Activated naive CD4-positive, alpha-beta T cell treated with anti-CD3 and anti-CD28 coated beads, Interleukin-2, amount 50 U/mL, for 16 hours (primary cell): ENCODE results near the gene FAM124A.

Experiments
- DNase-seq: peaks from one replicate; pipeline ENCODE4 v3.0.0-alpha.2; 2020

FAM124A gene

GRCh38 chr13:51222037-51222685, at the start of gene FAM124A:
TSS of gene FAM124A (plus strand) at chr13:51222398. CDS start at chr13:51222502, 104 bp downstream.
- peak; percentile 60 for DNase-seq

GRCh38 chr13:51175021-51175420, 47.2 kb upstream of the FAM124A start:
- DNase-seq, result no peak

GRCh38 chr13:51175639-51176038, 46.6 kb upstream of the FAM124A start:
- no peak for DNase-seq

DNA sequence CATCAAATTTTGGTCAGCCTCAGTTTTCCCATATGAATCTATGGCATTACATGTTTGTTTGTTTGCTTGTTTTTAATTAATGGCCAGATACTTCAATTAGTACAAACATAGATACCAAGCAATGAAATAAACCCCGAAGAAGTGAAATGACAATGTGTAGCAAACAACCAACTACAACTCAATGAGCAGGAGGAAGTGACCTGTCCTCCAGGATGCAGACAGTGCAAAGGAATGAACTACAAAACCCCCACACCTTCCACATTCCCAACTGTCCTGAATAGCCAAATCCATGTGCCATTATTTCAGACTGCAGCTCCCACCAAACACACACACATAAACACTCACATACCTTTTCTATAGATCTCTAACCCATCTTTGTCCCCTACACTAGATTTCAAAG, 45.0 kb upstream of the FAM124A start:
- DNase-seq, result no peak

- DNase-seq, result no peak
Measured at GRCh38 chr13:51178456-51179074, 43.6 kb upstream of the FAM124A start.

GRCh38 chr13:51179432-51179971, 42.7 kb upstream of the FAM124A start:
- DNase-seq, result no peak

DNA sequence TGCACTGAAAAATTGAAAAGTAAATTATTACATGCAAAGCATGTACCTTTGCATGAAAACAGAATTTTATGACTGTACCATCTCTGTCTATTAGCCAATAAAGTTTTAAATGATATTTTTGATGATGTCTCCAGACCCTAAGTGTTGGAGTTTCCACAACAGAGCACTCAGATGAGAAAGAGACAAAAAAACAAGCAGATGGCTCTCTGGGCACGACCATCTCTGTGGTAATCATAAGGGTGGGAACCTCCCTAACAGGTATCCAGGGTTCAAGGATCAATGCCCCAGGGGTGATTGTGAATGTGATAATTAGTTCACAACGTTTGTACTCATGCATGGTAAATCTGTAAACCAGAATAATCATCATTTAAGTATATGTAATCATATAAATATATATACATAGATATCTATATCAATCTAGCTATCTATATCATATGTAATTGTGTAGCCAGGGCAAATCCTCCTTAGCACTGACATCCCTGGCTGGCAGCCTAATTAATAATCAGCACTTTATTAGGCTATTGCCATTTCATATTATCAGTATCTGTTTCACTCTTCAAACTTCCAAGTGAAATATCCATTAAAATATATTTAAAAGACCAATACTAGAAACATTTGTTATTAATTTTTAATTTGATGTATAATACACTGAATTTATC, 41.2 kb upstream of the FAM124A start:
- no peak for DNase-seq

DNA sequence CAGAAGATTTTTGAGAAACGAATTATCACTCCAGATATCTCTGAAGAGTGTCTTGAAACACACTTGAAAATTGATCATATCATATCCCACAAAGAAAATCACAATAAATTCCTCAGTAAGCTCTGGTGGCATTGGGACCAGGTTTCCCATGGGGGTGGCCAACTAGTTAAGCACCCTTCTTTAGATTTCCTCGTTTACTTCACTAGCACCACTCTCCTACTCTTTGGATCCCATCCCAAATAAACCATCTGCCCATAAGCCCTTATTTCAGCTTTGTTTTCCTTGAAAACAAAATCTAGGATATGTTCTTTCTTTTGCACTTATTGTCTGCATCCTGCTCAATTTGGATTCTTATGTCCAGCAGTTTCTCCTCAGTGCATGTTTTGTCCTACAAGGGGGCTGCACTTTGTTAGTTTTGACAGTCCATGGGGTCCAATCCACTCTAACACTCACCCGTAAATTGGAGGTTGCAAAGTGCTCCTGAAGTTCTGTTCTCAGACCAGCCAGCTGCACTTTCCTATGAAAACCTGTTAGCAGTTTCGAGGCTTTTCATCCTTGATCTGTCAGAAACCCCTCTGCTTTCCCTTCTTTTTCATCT, 40.3 kb upstream of the FAM124A start:
- no peak for DNase-seq

DNA sequence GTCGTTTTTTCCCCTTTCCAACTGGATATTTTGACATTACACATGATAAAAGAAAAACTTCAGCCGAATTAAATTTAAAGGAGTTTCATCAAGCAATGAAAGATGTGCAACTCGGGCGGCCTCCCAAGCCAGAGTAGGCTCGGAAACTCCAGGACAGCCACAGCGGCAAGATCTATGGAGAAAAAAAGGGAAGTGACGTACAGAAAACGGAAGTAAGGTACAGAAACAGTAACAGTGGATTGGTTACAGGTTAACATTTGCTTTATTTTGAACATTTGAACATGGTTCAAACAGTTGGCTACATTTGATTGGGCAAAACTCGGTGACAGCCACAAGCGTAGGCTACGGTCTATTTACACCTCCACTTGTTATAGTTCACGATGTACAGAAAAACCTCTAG, 30.5 kb upstream of the FAM124A start:
- no peak for DNase-seq

GRCh38 chr13:51192348-51192747, 29.9 kb upstream of the FAM124A start:
- DNase-seq, result no peak

- no peak for DNase-seq
Measured at GRCh38 chr13:51193387-51193786, 28.8 kb upstream of the FAM124A start.

GRCh38 chr13:51194942-51195341, 27.3 kb upstream of the FAM124A start:
- DNase-seq, result no peak

- DNase-seq, result no peak
Measured at GRCh38 chr13:51201886-51202285, 20.3 kb upstream of the FAM124A start.

DNA sequence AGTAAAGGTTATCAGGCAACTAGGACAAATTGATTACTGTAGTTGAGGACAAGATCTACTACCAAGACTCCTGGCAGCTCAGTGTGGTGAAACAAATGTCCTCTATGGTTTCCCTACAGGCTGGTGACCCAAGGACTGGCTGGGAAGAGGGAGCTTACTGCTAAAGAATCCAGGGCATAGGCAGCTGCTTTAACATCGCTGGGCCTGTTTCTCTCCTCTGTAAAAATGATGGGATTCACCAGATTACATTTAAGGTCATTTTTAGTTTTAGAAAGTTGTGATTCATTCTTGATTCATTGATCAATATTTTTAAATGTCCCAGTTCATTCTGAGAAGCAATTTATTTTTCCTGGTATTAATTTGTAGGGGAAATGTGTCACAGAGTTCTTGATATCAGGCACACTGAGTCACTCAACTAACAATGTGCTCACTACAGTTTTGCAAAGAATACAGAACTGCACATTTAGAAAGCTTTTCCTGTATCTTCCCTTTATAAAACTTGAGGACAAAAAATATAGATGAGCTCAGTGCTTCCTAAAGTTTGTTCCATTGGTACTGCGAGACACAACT, 19.6 kb upstream of the FAM124A start:
- no peak for DNase-seq

DNA sequence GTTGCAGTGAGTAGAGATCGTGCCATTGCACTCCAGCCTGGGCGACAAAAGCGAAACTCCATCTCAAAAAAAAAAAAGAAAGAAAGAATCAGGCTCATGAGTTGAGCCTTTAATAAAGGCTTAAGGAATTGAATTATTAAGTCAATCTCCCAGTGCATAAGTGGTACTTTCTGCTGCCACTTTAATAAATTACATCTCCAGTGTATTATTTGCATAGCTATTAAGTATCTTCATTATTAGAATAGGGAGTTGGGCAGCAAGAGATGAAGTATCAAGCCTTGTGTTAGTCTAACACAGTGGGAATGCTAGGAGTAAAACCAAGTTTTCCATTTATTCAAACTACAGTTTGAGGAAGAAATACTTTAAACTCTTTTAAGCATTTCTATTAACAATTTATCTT, 15.6 kb upstream of the FAM124A start:
- no peak for DNase-seq

GRCh38 chr13:51207881-51208280, 14.3 kb upstream of the FAM124A start:
- DNase-seq, result no peak

- no peak for DNase-seq
Measured at GRCh38 chr13:51208716-51209115, 13.5 kb upstream of the FAM124A start.

DNA sequence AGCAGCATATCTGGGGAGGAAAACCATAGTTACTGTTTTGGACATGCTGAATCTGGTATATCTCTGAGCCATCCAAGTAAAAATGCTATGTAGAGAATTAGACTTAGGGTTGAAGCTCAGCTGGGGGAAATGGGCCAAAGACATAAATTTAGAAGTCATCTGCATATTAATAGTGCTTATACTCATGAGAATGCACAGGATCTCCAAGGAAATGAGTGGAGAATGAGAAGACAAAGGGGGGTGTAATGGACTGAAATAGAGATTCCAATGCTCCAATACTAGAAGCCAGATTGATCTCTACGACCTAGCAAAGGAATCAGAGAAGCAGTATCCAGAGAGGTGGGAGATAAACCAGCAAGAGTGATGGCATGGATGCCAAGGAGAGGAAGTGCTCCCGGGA, 10.3 kb upstream of the FAM124A start:
- DNase-seq, result no peak

DNA sequence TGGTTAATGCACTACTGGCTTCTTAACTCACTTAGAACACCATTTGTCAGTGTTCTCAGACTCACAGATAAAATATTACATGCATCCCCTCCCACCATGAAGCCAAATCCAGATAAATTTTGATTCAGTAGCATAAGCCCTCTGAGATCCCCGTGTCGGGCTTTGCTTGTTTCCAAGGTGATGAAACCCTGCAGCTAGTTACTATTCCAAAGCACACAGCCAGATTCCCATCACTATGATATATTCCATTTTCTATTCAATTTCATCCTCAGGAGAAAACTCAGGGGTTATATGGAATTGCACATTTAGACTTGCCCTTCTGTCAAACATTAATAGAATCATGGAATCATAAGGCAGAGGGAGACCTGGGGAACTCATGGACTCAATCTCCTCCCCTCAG, 9.4 kb upstream of the FAM124A start:
- DNase-seq, result no peak

GRCh38 chr13:51213173-51213728, 8.9 kb upstream of the FAM124A start:
- no peak for DNase-seq

DNA sequence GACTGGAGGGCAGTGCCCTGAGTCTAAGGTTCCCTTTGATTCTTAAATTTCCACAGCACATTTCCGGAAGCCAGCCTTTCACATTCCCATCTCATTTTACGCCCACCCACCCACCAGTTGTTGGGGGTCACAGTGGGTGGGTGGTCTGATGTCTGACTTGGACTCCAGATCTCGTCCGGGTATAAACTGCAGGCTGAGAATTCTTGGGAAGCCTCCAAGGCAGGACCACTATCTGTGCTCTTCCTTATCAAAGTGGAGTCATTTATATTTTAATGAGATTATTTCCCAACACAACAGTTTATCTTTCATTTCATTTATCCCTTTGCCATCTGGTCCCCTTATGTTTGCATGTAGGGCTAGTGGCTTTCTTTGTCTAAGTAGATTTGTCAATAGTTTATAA, 3.6 kb upstream of the FAM124A start:
- DNase-seq, result no peak

GRCh38 chr13:51220706-51221105, 1.5 kb upstream of the FAM124A start:
- DNase-seq, result no peak

DNA sequence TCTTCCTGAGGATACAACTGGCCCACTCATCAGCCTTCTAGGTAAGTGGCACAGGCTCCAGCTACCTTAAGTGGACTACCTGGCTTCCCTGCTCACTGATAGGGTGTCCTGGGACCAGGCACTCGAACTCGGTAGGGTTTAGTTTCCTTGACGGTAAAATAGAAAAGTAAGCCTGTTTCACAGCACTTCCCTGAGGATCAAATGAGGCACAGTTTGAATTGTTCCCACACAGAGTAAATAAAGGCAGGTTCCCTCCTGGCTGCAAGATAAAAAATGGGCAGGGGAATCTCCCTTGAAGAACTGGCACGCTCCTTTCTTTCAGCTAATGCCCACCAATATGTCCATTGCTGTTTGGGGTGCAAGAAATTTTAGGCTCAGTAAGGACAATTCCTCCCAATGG, 1.1 kb upstream of the FAM124A start:
- DNase-seq, result no peak
